ENCODE results near the gene HOXC9.
"Not testable (repeated sequence)": the region's sequence is repeated elsewhere in the genome, so short reads cannot be mapped to it uniquely, and the experiment has no call there.

The HOXC9 gene

DNA sequence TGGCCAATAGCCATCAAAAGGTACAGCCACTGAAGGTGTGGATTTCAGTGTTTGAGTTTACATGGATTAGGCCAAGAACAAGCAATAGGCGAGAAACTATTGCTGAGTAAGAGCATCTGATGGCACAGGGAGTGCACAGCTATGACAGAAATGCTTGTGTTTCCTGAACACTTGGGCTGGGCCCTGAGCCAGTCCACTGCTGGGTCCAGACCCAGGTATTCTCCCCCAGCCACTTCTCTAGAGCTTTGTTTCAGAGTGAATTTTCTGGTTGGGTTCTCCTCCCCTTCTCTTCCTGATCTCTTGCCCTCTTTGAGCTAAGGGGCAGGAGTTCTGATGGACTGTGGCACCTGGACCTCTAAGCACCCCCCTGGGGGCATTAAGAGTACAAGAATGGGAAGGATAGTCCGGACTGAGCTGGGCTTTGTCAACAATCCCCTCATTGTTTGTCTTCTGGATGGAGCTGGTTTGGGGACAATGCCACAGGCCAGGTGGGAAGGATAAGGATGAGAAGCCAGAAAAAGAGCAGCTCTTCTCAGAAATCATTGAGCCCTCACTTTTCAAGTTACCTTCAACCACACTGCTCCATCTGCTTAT lies 41.2 kb downstream of the HOXC9 start:
- no peak for TF ChIP-seq CTCF (IDR thresholded peaks at IDR 0.05; ENCODE audit: extremely low read depth, missing control alignments)
- DNase-seq (ENCODE audit: low spot score): no peak

DNA sequence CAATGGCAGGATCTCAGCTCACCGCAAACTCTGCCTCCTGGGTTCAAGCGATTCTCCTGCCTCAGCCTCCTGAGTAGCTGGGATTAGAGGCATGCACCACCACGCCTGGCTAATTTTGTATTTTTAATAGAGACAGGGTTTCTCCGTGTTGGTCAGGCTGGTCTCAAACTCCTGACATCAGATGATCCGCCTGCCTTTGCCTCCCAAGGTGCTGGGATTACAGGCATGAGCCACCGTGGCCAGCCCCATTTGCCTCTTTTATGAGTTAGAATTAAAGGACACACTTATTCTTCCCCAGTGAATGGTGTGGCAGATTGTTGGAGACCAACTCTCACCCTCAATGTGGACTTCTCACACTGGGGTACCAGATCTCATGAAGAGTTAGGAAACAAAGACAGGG lies 42.1 kb downstream of the HOXC9 start:
- DNase-seq (ENCODE audit: low spot score): not testable (repeated sequence)

GRCh38 chr12:54042970-54043853 lies 43.3 kb downstream of the HOXC9 start:
- DNase-seq (ENCODE audit: low spot score): no peak
- no peak for TF ChIP-seq CTCF (IDR thresholded peaks at IDR 0.05; ENCODE audit: extremely low read depth, missing control alignments)

GRCh38 chr12:54044425-54045103 lies 44.6 kb downstream of the HOXC9 start:
- no peak for TF ChIP-seq CTCF (IDR thresholded peaks at IDR 0.05; ENCODE audit: extremely low read depth, missing control alignments)

DNA sequence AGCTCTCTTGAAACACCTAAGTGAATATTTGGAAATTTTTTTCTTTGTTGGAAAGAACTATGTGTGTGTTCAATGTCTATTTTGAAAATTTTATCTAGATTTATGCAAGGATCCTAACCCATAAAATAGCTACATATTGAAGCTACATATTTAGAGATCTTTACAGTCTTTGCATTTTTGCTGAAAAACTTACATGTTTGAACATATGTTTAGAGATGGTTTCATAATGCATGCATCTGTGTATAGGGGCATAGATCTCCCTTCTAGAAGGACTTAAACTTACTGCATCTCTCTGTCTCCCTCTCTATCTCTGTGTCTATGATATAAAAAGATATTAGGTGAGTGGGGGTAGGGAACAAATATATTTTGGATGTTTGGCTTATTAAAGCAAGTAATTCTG lies 45.4 kb downstream of the HOXC9 start:
- no peak for DNase-seq (ENCODE audit: low spot score)
- TF ChIP-seq CTCF (IDR thresholded peaks at IDR 0.05; ENCODE audit: extremely low read depth, missing control alignments): no peak

More at GRCh38 chr12:54044425-54045103, 44.6 kb downstream of the HOXC9 start:
- no peak for DNase-seq (ENCODE audit: low spot score)

- TF ChIP-seq CTCF (IDR thresholded peaks at IDR 0.05; ENCODE audit: extremely low read depth, missing control alignments): no peak
- no peak for DNase-seq (ENCODE audit: low spot score)
These were observed 46.0 kb downstream of the HOXC9 start for GRCh38 chr12:54045868-54046521.

DNA sequence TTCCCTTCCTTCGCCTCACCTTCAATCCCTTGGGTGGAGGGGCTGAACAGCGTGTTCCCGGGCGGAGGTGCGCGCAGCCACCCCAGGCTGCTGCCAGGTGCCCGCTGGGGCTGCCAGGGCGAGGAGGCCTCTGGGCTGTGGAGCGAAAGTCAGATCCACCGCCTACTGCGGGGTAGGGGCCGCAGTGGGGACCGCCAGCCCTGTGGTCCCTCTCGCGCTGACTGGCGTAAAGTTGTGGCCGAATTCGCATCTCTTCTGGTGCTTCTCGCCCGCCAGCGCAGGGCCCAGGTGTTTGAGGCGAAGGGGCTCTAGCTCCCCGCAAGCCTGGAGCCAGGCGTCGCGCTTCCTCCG lies 46.8 kb downstream of the HOXC9 start:
- no peak for DNase-seq (ENCODE audit: low spot score)
- TF ChIP-seq CTCF (IDR thresholded peaks at IDR 0.05; ENCODE audit: extremely low read depth, missing control alignments): no peak
